SK-N-SH (cell line): Measurements from ENCODE around the gene IL16. TPM values are rescaled to one million over a fixed set of nuclear protein-coding genes. Genes with fewer than 3 reads are reported as not detected.

Source experiments
- CTCF ChIA-PET: fragments of 300-600, 350-600 bp; formaldehyde crosslinking; extraction: SDS; loops from one replicate; lab custom pipeline; 2021; lab: Yijun Ruan, JAX
- POLR2A ChIA-PET: fragments of 350-600 bp; sonication (Branson Sonifier 250); formaldehyde crosslinking; extraction: SDS; loops from one replicate; lab custom pipeline; 2020; ENCODE audit warnings: antibody characterized with exemption, inconsistent platforms; lab: Yijun Ruan, JAX
- DNase-seq: peaks from one replicate; pipeline ENCODE4 v3.0.0; 2012
- H2AFZ ChIP-seq: fragments of 200-600 bp; sonication (generic); 2 replicates; pipeline ENCODE4 v1.8.1; 2016; ENCODE audit warnings: antibody characterized with exemption, mild to moderate bottlenecking, low read depth
- H3F3A ChIP-seq: fragments of 200-600 bp; sonication (generic); replicated peaks from 2 replicates; pipeline ENCODE3; 2016; ENCODE audit warnings: antibody characterized with exemption, mild to moderate bottlenecking; ENCODE audit not compliant: insufficient read depth
- H3K27ac ChIP-seq, 2 experiments: fragments of 200-500 bp in 1 of 2; fragments of 200-600 bp in 1 of 2; sonication (Bioruptor generic) in 1 of 2; sonication (generic), shearing (Covaris generic) in 1 of 2; 2 replicates each; pipeline versions ENCODE4 v1.5.1 to v1.6.1; 2014 to 2016; ENCODE audit warnings: low read depth in 2 of 2, inconsistent platforms in 1 of 2, low read length in 1 of 2, mild to moderate bottlenecking in 1 of 2, mixed read lengths in 1 of 2
- H3K27me3 ChIP-seq: fragments of 200-600 bp; sonication (generic), shearing (Covaris generic); 2 replicates; pipeline ENCODE4 v1.6.1; 2016; ENCODE audit warnings: mixed run types; ENCODE audit not compliant: insufficient read depth
- H3K36me3 ChIP-seq, 2 experiments: fragments of 200-500 bp in 1 of 2; fragments of 200-600 bp in 1 of 2; sonication (Bioruptor generic) in 1 of 2; sonication (generic) in 1 of 2; replicated peaks in 1 of 2; 2 replicates each; pipeline versions ENCODE3 to v1.5.1; 2014 to 2016; ENCODE audit warnings: low read length in 1 of 2, mild to moderate bottlenecking in 1 of 2; ENCODE audit not compliant: insufficient read depth in 2 of 2, control insufficient read depth in 1 of 2
- H3K4me1 ChIP-seq, 2 experiments: fragments of 200-500 bp in 1 of 2; fragments of 200-600 bp in 1 of 2; sonication (Bioruptor generic) in 1 of 2; sonication (generic), shearing (Covaris generic) in 1 of 2; 2 replicates each; pipeline versions ENCODE4 v1.5.1 to v1.6.1; 2014 to 2016; ENCODE audit warnings: low read depth in 1 of 2, low read length in 1 of 2, mixed run types in 1 of 2; ENCODE audit not compliant: insufficient read depth in 2 of 2, control insufficient read depth in 1 of 2
- H3K4me2 ChIP-seq: fragments of 200-600 bp; sonication (generic), shearing (Covaris generic); 2 replicates; pipeline ENCODE4 v1.6.1; 2017; ENCODE audit warnings: mixed run types
- H3K4me3 ChIP-seq, 2 experiments: fragments of 200-500 bp in 1 of 2; fragments of 200-600 bp in 1 of 2; sonication (Bioruptor generic) in 1 of 2; sonication (generic), shearing (Covaris generic) in 1 of 2; 2 replicates each; pipeline versions ENCODE4 v1.5.1 to v1.8.1; 2014 to 2016; ENCODE audit warnings: low read depth in 2 of 2, inconsistent platforms in 1 of 2, low read length in 1 of 2, mild to moderate bottlenecking in 1 of 2, mixed read lengths in 1 of 2, moderate library complexity in 1 of 2
- H3K79me2 ChIP-seq: fragments of 200-600 bp; sonication (generic); 2 replicates; pipeline ENCODE4 v1.8.1; 2017; ENCODE audit warnings: mild to moderate bottlenecking; ENCODE audit not compliant: insufficient read depth
- H3K9ac ChIP-seq: fragments of 200-600 bp; sonication (generic); 2 replicates; pipeline ENCODE4 v1.6.1; 2017; ENCODE audit warnings: mixed run types
- H3K9me2 ChIP-seq: fragments of 200-600 bp; sonication (generic); 2 replicates; pipeline ENCODE4 v1.6.1; 2017; ENCODE audit warnings: mixed run types
- H3K9me3 ChIP-seq: fragments of 200-600 bp; sonication (generic); 2 replicates; pipeline ENCODE4 v1.6.1; 2017; ENCODE audit warnings: mixed run types, mild to moderate bottlenecking, moderate library complexity
- H4K20me1 ChIP-seq: fragments of 200-600 bp; sonication (generic); 2 replicates; pipeline ENCODE4 v1.6.1; 2017; ENCODE audit warnings: mild to moderate bottlenecking, mixed run types; ENCODE audit not compliant: insufficient read depth
- CHD2 ChIP-seq: fragments of 150-350 bp; IDR thresholded peaks from 2 replicates; pipeline ENCODE4 v1.6.1; 2018; ENCODE audit warnings: low read length; ENCODE audit not compliant: partially characterized antibody
- CTCF ChIP-seq: fragments of 200-600 bp; sonication (generic); IDR thresholded peaks from 2 replicates; pipeline ENCODE4 v1.6.1; 2017; ENCODE audit warnings: antibody characterized with exemption, mild to moderate bottlenecking, moderate library complexity
- EP300 ChIP-seq, 2 experiments: IDR thresholded peaks; 2 replicates each; pipeline versions ENCODE4 v1.4.0 to v1.6.1; 2012; ENCODE audit warnings: borderline replicate concordance in 1 of 2, low read depth in 1 of 2, low read length in 1 of 2
- FOSL2 ChIP-seq: IDR thresholded peaks from 2 replicates; pipeline ENCODE4 v1.4.0; 2012; ENCODE audit warnings: low read depth, mild to moderate bottlenecking, moderate library complexity, borderline replicate concordance
- GABPA ChIP-seq: IDR thresholded peaks from 2 replicates; pipeline ENCODE4 v1.4.0; 2012; ENCODE audit warnings: low read depth, mild to moderate bottlenecking
- GATA2 ChIP-seq: sonication (generic); formaldehyde crosslinking; IDR thresholded peaks from 2 replicates; pipeline ENCODE4 v1.5.0; 2020; ENCODE audit warnings: mild to moderate bottlenecking, missing genetic modification reagents
- JUND ChIP-seq: IDR thresholded peaks from 2 replicates; pipeline ENCODE4 v1.4.0; 2012
- MAX ChIP-seq: IDR thresholded peaks from 2 replicates; pipeline ENCODE4 v1.4.0; 2012; ENCODE audit warnings: low read depth
- MEF2A ChIP-seq: IDR thresholded peaks from 2 replicates; pipeline ENCODE4 v1.4.0; 2012; ENCODE audit warnings: low read depth, borderline replicate concordance
- NFIC ChIP-seq: IDR thresholded peaks from 2 replicates; pipeline ENCODE4 v1.4.0; 2012; ENCODE audit warnings: borderline replicate concordance
- NRF1 ChIP-seq: IDR thresholded peaks from 2 replicates; pipeline ENCODE4 v1.6.1; 2012; ENCODE audit warnings: low read depth, mild to moderate bottlenecking, low read length
- POLR2AphosphoS5 ChIP-seq: IDR thresholded peaks from 2 replicates; pipeline ENCODE4 v1.6.1; 2012; ENCODE audit warnings: low read depth, low read length
- RCOR1 ChIP-seq: fragments of 150-350 bp; IDR thresholded peaks from 2 replicates; pipeline ENCODE4 v1.6.1; 2017; ENCODE audit warnings: antibody characterized with exemption, low read length
- REST ChIP-seq: IDR thresholded peaks from 2 replicates; pipeline ENCODE4 v1.6.1; 2012; ENCODE audit warnings: mild to moderate bottlenecking, low read depth, low read length, moderate library complexity
- SIN3A ChIP-seq: IDR thresholded peaks from 2 replicates; pipeline ENCODE4 v1.6.1; 2012; ENCODE audit warnings: low read depth, mild to moderate bottlenecking, low read length, moderate library complexity, borderline replicate concordance
- TAF1 ChIP-seq: IDR thresholded peaks from 2 replicates; pipeline ENCODE4 v1.6.1; 2012; ENCODE audit warnings: low read depth, mild to moderate bottlenecking, low read length, moderate library complexity, borderline replicate concordance
- TCF12 ChIP-seq: IDR thresholded peaks from 2 replicates; pipeline ENCODE4 v1.4.0; 2012
- USF1 ChIP-seq: IDR thresholded peaks from 2 replicates; pipeline ENCODE4 v1.4.0; 2012; ENCODE audit warnings: low read depth, borderline replicate concordance
- YY1 ChIP-seq: IDR thresholded peaks from 2 replicates; pipeline ENCODE4 v1.4.0; 2012; ENCODE audit warnings: low read depth, mild to moderate bottlenecking
- ZBTB33 ChIP-seq: IDR thresholded peaks from 2 replicates; pipeline ENCODE4 v1.4.0; 2012; ENCODE audit warnings: low read depth, borderline replicate concordance
- WGBS: methylation state at CpG from one replicate; pipeline ENCODE4 v1.1.6; 2017; ENCODE audit warnings: low lambda C conversion rate; 5-methylcytosine and 5-hydroxymethylcytosine counted together
- polyA plus RNA-seq, 3 experiments: library from polyadenylated mRNA; depleted of rRNA; stranded (reverse); fragments of >200 nt; gene quantifications; 2 replicates each; pipeline ENCODE4 v1.2.3, GENCODE V29; 2012

Gene IL16
- polyA plus RNA-seq, 1 of the 3 experiments (the other 2 are of a cell fraction) = not detected

GRCh38 chr15:81197688-81198281, 1.1 kb downstream of the IL16 start:
- H3K4me2 ChIP-seq = no peak overlapping the region
- no peaks in the 10 kb centered on the region for H3K4me1 ChIP-seq
- CTCF ChIA-PET = interaction anchor here (1.2 to 1.6 kb wide), 2 partner anchors 42 to 68 kb away, joined by 3 to 4 read pairs; no protein-coding TSS in a partner anchor
- TF ChIP-seq CTCF (no peak), GATA2 (CRISPR knock-in tag) (no peak), USF1 (no peak), RCOR1 (no peak), SIN3A (no peak), REST (no peak), NFIC (no peak), MEF2A (no peak), NRF1 (no peak), FOSL2 (no peak), CHD2 (no peak), JUND (no peak), ZBTB33 (no peak), TAF1 (no peak), YY1 (no peak), GABPA (no peak), MAX (no peak), TCF12 (no peak), EP300 (IDR thresholded peaks at IDR 0.05; ENCODE audit: borderline replicate concordance in 1 of 2, low read depth in 1 of 2, low read length in 1 of 2) (no peak), POLR2AphosphoS5 (no peak)
- no peaks in the 10 kb centered on the region for H3K9me2 ChIP-seq
- H3K9ac ChIP-seq = no peak overlapping the region
- 58% methylated on average over 7 of the region's 7 CpGs for WGBS
- H3K27me3 ChIP-seq = no peaks in the 10 kb centered on the region
- H3K79me2 ChIP-seq = no peaks in the 10 kb centered on the region
- no peak overlapping the region for H2AFZ ChIP-seq
- H4K20me1 ChIP-seq = no peaks in the 10 kb centered on the region
- no peaks in the 10 kb centered on the region for H3K36me3 ChIP-seq
- no peak for DNase-seq
- H3K9me3 ChIP-seq = no peaks in the 10 kb centered on the region
- POLR2A ChIA-PET = no interaction called here
- H3K4me3 ChIP-seq = no peak overlapping the region
- H3K27ac ChIP-seq = no peak overlapping the region
- H3F3A ChIP-seq = no peaks in the 10 kb centered on the region
